Kidney (tissue), 14 donors: ENCODE measurements around the gene PIANP. TPM values are rescaled to one million over a fixed set of nuclear protein-coding genes. Genes with fewer than 3 reads are reported as not detected.

Experiments used
- DNase-seq, 5 donors: peaks; one replicate each; pipeline ENCODE4 v3.0.0-alpha.2; 2013 to 2020
- FAIRE-seq: peaks from 2 replicates; lab custom pipeline; 2012; peaks lifted over from hg19 to GRCh38; lab: Jason Lieb, UNC
- H3K27ac ChIP-seq, 2 donors: one replicate each; pipeline ENCODE4 v1.7.0; 2013; ENCODE audit warnings: low read depth in 2 of 2, low read length in 2 of 2, inconsistent platforms in 1 of 2
- H3K27me3 ChIP-seq: one replicate; pipeline ENCODE4 v1.7.1; 2013; ENCODE audit warnings: low read length, inconsistent platforms; ENCODE audit not compliant: control insufficient read depth, insufficient read depth
- H3K36me3 ChIP-seq, 3 donors: one replicate each; pipeline versions ENCODE4 v1.7.0 to v1.7.1; 2013; ENCODE audit warnings: low read length in 3 of 3, control low read depth in 1 of 3, inconsistent platforms in 1 of 3; ENCODE audit not compliant: insufficient read depth in 3 of 3, control insufficient read depth in 2 of 3
- H3K4me1 ChIP-seq, 3 donors: one replicate each; pipeline versions ENCODE4 v1.7.0 to v1.7.1; 2013; ENCODE audit warnings: low read length in 3 of 3, inconsistent platforms in 1 of 3, low read depth in 1 of 3; ENCODE audit not compliant: control insufficient read depth in 2 of 3, insufficient read depth in 2 of 3
- H3K4me3 ChIP-seq, 3 donors: one replicate each; pipeline versions ENCODE4 v1.7.0 to v1.8.1; 2013; ENCODE audit warnings: low read length in 3 of 3, control low read depth in 1 of 3, inconsistent platforms in 1 of 3
- H3K9ac ChIP-seq, 3 donors: one replicate each; pipeline versions ENCODE4 v1.7.0 to v1.7.1; 2013; ENCODE audit warnings: low read length in 3 of 3, control low read depth in 1 of 3, inconsistent platforms in 1 of 3
- H3K9me3 ChIP-seq, 3 donors: one replicate each; pipeline versions ENCODE4 v1.7.0 to v1.7.1; 2013; ENCODE audit warnings: low read length in 3 of 3, control low read depth in 1 of 3, inconsistent platforms in 1 of 3; ENCODE audit not compliant: control insufficient read depth in 2 of 3, insufficient read depth in 1 of 3
- intact Hi-C: fragments of 100-400 bp; cut with DNase I; formaldehyde crosslinking; loops from one replicate; pipeline ENCODE4 v1.11.1; 2022
- polyA plus RNA-seq: library from polyadenylated mRNA; stranded (reverse); fragments of 350-450 nt; fragmentation: Illumina TruSeq; extraction: RNeasy Lipid Tissue Mini Kit (QIAGEN cat#74804); gene quantifications from one replicate; pipeline ENCODE4 v1.2.3, GENCODE V29; 2014; ENCODE audit warnings: low read depth, low replicate concordance; ENCODE audit not compliant: insufficient read depth
- total RNA-seq: library from RNA; stranded (reverse); fragmentation: NEBNext Ultra II Directional; extraction: Animal tissue kit (Norgen Biotek cat#: 25700); gene quantifications from one replicate; pipeline ENCODE4 v1.2.1, GENCODE V29; 2021
- TF ChIP-seq, protein P1 (sequence below): IDR thresholded peaks from 3 replicates; pipeline ENCODE4 v1.5.1; 2012; ENCODE audit warnings: mild to moderate bottlenecking, moderate library complexity, borderline replicate concordance; ENCODE audit not compliant: insufficient read depth; ENCODE audit errors: extremely low read depth
- donor health status: control.
- donor health status: control.
- donor health status: control.
- donor health status: control.
- donor health status: control.
- donor health status: DM: yes; HTN: yes; CAD: no.
- donor health status: Normal renal cell carcinoma (clear cell type).

The PIANP gene
- total and polyA plus RNA-seq, 2 donors from 2014 or later = 0.45 to 0.63 TPM

GRCh38 chr12:6644257-6644596 lies 56.4 kb downstream of the PIANP start:
- no peak for DNase-seq
- TF ChIP-seq, protein P1, sequence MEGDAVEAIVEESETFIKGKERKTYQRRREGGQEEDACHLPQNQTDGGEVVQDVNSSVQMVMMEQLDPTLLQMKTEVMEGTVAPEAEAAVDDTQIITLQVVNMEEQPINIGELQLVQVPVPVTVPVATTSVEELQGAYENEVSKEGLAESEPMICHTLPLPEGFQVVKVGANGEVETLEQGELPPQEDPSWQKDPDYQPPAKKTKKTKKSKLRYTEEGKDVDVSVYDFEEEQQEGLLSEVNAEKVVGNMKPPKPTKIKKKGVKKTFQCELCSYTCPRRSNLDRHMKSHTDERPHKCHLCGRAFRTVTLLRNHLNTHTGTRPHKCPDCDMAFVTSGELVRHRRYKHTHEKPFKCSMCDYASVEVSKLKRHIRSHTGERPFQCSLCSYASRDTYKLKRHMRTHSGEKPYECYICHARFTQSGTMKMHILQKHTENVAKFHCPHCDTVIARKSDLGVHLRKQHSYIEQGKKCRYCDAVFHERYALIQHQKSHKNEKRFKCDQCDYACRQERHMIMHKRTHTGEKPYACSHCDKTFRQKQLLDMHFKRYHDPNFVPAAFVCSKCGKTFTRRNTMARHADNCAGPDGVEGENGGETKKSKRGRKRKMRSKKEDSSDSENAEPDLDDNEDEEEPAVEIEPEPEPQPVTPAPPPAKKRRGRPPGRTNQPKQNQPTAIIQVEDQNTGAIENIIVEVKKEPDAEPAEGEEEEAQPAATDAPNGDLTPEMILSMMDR = no peak
- H3K9me3 ChIP-seq = no peaks in the 10 kb centered on the region
- H3K4me3 ChIP-seq = no peak overlapping the region
- FAIRE-seq = no peak
- no peaks in the 10 kb centered on the region for H3K27me3 ChIP-seq
- intact Hi-C loops = no loop called here
- no peak overlapping the region for H3K9ac ChIP-seq
- H3K27ac ChIP-seq = no peak overlapping the region
- peaks cover 0 to 7% (median 0%) of the 10 kb centered on the region in 3 donors for H3K36me3 ChIP-seq
- peaks cover 0 to 4% (median 0%) of the 10 kb centered on the region in 3 donors for H3K4me1 ChIP-seq

Other genes with a start within 250 kb of the PIANP start
- 44.7 TPM for gene TAPBPL, start 248.8 kb downstream of the PIANP start, total RNA-seq
- gene TAPBPL, start 248.8 kb downstream of the PIANP start, polyA plus RNA-seq = 34.5 TPM
- 13.2 TPM for gene VAMP1, start 230.1 kb downstream of the PIANP start, total RNA-seq
- gene VAMP1, start 230.1 kb downstream of the PIANP start, polyA plus RNA-seq = 4.9 TPM
- 132 TPM for gene MRPL51, start 207.6 kb downstream of the PIANP start, total RNA-seq
- 268 TPM for gene MRPL51, start 207.6 kb downstream of the PIANP start, polyA plus RNA-seq
- gene NCAPD2, start 206.7 kb downstream of the PIANP start, total RNA-seq = 23.4 TPM
- gene NCAPD2, start 206.7 kb downstream of the PIANP start, polyA plus RNA-seq = 4.5 TPM
- gene GAPDH, start 166.3 kb downstream of the PIANP start, total RNA-seq = 1,501 TPM
- 4,871 TPM for gene GAPDH, start 166.3 kb downstream of the PIANP start, polyA plus RNA-seq
- 21.5 TPM for gene IFFO1, start 144.8 kb downstream of the PIANP start, total RNA-seq
- 11.5 TPM for gene IFFO1, start 144.8 kb downstream of the PIANP start, polyA plus RNA-seq
- gene NOP2, start 132.5 kb downstream of the PIANP start, total RNA-seq = 29.7 TPM
- gene NOP2, start 132.5 kb downstream of the PIANP start, polyA plus RNA-seq = 12.2 TPM
- gene CHD4, start 93.4 kb downstream of the PIANP start, total RNA-seq = 224 TPM
- gene CHD4, start 93.4 kb downstream of the PIANP start, polyA plus RNA-seq = 109 TPM
- gene LPAR5, start 64.9 kb downstream of the PIANP start, total RNA-seq = 4.9 TPM
- gene LPAR5, start 64.9 kb downstream of the PIANP start, polyA plus RNA-seq = 0.97 TPM
- 3.4 TPM for gene ACRBP, start 53.4 kb downstream of the PIANP start, total RNA-seq
- 2.1 TPM for gene ACRBP, start 53.4 kb downstream of the PIANP start, polyA plus RNA-seq
- 42.6 TPM for gene ING4, start 37.7 kb downstream of the PIANP start, total RNA-seq
- 56.0 TPM for gene ING4, start 37.7 kb downstream of the PIANP start, polyA plus RNA-seq
- 51.6 TPM for gene ZNF384, start 11.4 kb downstream of the PIANP start, total RNA-seq
- gene ZNF384, start 11.4 kb downstream of the PIANP start, polyA plus RNA-seq = 19.7 TPM
- gene COPS7A, start 23.2 kb upstream of the PIANP start, total RNA-seq = 71.9 TPM
- gene COPS7A, start 23.2 kb upstream of the PIANP start, polyA plus RNA-seq = 94.1 TPM
- 141 TPM for gene MLF2, start 52.3 kb upstream of the PIANP start, total RNA-seq
- 289 TPM for gene MLF2, start 52.3 kb upstream of the PIANP start, polyA plus RNA-seq
- 269 TPM for gene PTMS, start 65.5 kb upstream of the PIANP start, total RNA-seq
- 590 TPM for gene PTMS, start 65.5 kb upstream of the PIANP start, polyA plus RNA-seq
- 1.3 TPM for gene LAG3, start 71.7 kb upstream of the PIANP start, total RNA-seq
- gene LAG3, start 71.7 kb upstream of the PIANP start, polyA plus RNA-seq = not detected
- gene CD4, start 88.7 kb upstream of the PIANP start, total RNA-seq = 38.1 TPM
- 12.2 TPM for gene CD4, start 88.7 kb upstream of the PIANP start, polyA plus RNA-seq
- 5.0 TPM for gene GPR162, start 121.0 kb upstream of the PIANP start, total RNA-seq
- 9.8 TPM for gene GPR162, start 121.0 kb upstream of the PIANP start, polyA plus RNA-seq
- 17.0 TPM for gene P3H3, start 127.6 kb upstream of the PIANP start, total RNA-seq
- gene P3H3, start 127.6 kb upstream of the PIANP start, polyA plus RNA-seq = 18.5 TPM
- gene GNB3, start 140.1 kb upstream of the PIANP start, total RNA-seq = 2.6 TPM
- 1.4 TPM for gene GNB3, start 140.1 kb upstream of the PIANP start, polyA plus RNA-seq
- gene CDCA3, start 150.5 kb upstream of the PIANP start, total RNA-seq = 1.3 TPM
- gene CDCA3, start 150.5 kb upstream of the PIANP start, polyA plus RNA-seq = 2.1 TPM
- gene USP5, start 151.3 kb upstream of the PIANP start, total RNA-seq = 75.5 TPM
- gene USP5, start 151.3 kb upstream of the PIANP start, polyA plus RNA-seq = 52.3 TPM
- 437 TPM for gene TPI1, start 166.7 kb upstream of the PIANP start, total RNA-seq
- gene TPI1, start 166.7 kb upstream of the PIANP start, polyA plus RNA-seq = 1,220 TPM
- 19.0 TPM for gene SPSB2, start 172.5 kb upstream of the PIANP start, total RNA-seq
- 21.3 TPM for gene SPSB2, start 172.5 kb upstream of the PIANP start, polyA plus RNA-seq
- gene LRRC23, start 204.0 kb upstream of the PIANP start, total RNA-seq = 16.6 TPM
- gene LRRC23, start 204.0 kb upstream of the PIANP start, polyA plus RNA-seq = 19.7 TPM
- gene ENO2, start 213.8 kb upstream of the PIANP start, total RNA-seq = 35.7 TPM
- gene ENO2, start 213.8 kb upstream of the PIANP start, polyA plus RNA-seq = 10.3 TPM
- gene ATN1, start 227.1 kb upstream of the PIANP start, total RNA-seq = 119 TPM
- 34.2 TPM for gene ATN1, start 227.1 kb upstream of the PIANP start, polyA plus RNA-seq
- gene RNU7-1, start 243.0 kb upstream of the PIANP start, total RNA-seq = not detected
- gene RNU7-1, start 243.0 kb upstream of the PIANP start, polyA plus RNA-seq = not detected
- 175 TPM for gene C12orf57, start 243.2 kb upstream of the PIANP start, total RNA-seq
- 336 TPM for gene C12orf57, start 243.2 kb upstream of the PIANP start, polyA plus RNA-seq